HEK293 (cell line): ENCODE results near the gene PLPP7.

ENCODE experiments used
- CTCF ChIA-PET: fragments of 350-600 bp; formaldehyde crosslinking; extraction: SDS; loops from one replicate; lab custom pipeline; 2021; ENCODE audit warnings: antibody characterized with exemption; lab: Yijun Ruan, JAX
- POLR2A ChIA-PET: fragments of 300-600 bp; formaldehyde crosslinking; extraction: SDS; loops from one replicate; lab custom pipeline; 2020; ENCODE audit warnings: antibody characterized with exemption, inconsistent platforms; lab: Yijun Ruan, JAX
- H3K27ac ChIP-seq: fragments of 200-500 bp; sonication (Bioruptor generic); 2 replicates; pipeline ENCODE4 v1.5.1; 2014; ENCODE audit warnings: low read depth, low read length, control low read depth, inconsistent platforms; ENCODE audit errors: extremely low read depth
- H3K36me3 ChIP-seq, 2 experiments: fragments of 200-500 bp in 1 of 2; sonication (Bioruptor generic) in 1 of 2; 1 replicate in 1 of 2; 2 replicates in 1 of 2; pipeline ENCODE4 v1.5.1; 2014 to 2017; ENCODE audit warnings: inconsistent platforms in 2 of 2, low read length in 2 of 2; ENCODE audit not compliant: control insufficient read depth in 2 of 2, insufficient read depth in 1 of 2
- H3K4me1 ChIP-seq: fragments of 200-500 bp; sonication (Bioruptor generic); 2 replicates; pipeline ENCODE4 v1.5.1; 2014; ENCODE audit warnings: mild to moderate bottlenecking, low read length, inconsistent platforms; ENCODE audit not compliant: control insufficient read depth, insufficient read depth
- H3K4me3 ChIP-seq: 2 replicates; pipeline ENCODE4 v1.5.1; 2011; ENCODE audit warnings: low read depth, mild to moderate bottlenecking, control low read depth, low read length, moderate library complexity
- H3K9me3 ChIP-seq: fragments of 200-500 bp; sonication (Bioruptor generic); 2 replicates; pipeline ENCODE4 v1.5.1; 2014; ENCODE audit warnings: low read depth, low read length, inconsistent platforms; ENCODE audit not compliant: control insufficient read depth, insufficient read depth
- GFI1B ChIP-seq: fragments of 450-650 bp; formaldehyde crosslinking; IDR thresholded peaks from 2 replicates; pipeline ENCODE4 v1.5.1; 2016; ENCODE audit warnings: missing biosample characterization, missing genetic modification characterization
- ZNF140 ChIP-seq: fragments of 450-650 bp; formaldehyde crosslinking; IDR thresholded peaks from 2 replicates; pipeline ENCODE4 v1.5.1; 2016; ENCODE audit warnings: missing biosample characterization, missing genetic modification characterization
- ZNF324 ChIP-seq: fragments of 450-650 bp; formaldehyde crosslinking; IDR thresholded peaks from 2 replicates; pipeline ENCODE4 v1.5.1; 2016; ENCODE audit warnings: missing biosample characterization, missing genetic modification characterization
- ZNF654 ChIP-seq: fragments of 450-650 bp; formaldehyde crosslinking; IDR thresholded peaks from 2 replicates; pipeline ENCODE4 v1.5.1; 2016; ENCODE audit warnings: low read depth, missing biosample characterization, missing genetic modification characterization
- TF ChIP-seq, protein P1 (sequence below): fragments of 450-650 bp; formaldehyde crosslinking; IDR thresholded peaks from 2 replicates; pipeline ENCODE4 v1.5.1; 2016; ENCODE audit warnings: missing biosample characterization, missing genetic modification characterization

The PLPP7 gene

DNA sequence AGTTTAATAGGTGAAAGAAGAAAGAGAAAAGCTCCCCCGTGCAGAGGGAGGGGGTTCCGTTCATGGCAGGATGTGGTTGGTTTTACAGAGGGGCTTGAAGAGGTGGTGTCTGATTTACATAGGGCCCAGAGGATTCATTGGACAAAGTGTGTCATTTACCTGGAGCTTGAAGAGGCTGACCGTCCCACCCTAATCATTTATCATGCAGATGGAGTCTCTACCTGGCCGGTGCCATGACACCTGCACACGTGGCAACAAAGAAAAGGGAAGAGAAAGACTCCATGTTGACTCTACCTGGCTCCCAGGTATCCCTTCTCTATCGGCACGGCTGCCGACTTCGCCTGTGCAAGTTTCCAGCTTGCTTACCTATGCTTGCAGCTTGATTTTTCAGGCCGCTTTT lies 69.0 kb downstream of the PLPP7 start:
- Histone ChIP-seq H3K4me3 (no peak overlapping the region), H3K4me1 (no peaks in the 10 kb centered on the region), H3K36me3 (no peaks in the 10 kb centered on the region), H3K9me3 (no peaks in the 10 kb centered on the region), H3K27ac (no peak overlapping the region)
- TF ChIP-seq ZNF324 (tag by site-specific recombination) = no peak
- TF ChIP-seq GFI1B (tag by site-specific recombination) = no peak
- no peak for TF ChIP-seq ZNF654 (tag by site-specific recombination)
- TF ChIP-seq ZNF140 (tag by site-specific recombination) = no peak
- TF ChIP-seq, protein P1, sequence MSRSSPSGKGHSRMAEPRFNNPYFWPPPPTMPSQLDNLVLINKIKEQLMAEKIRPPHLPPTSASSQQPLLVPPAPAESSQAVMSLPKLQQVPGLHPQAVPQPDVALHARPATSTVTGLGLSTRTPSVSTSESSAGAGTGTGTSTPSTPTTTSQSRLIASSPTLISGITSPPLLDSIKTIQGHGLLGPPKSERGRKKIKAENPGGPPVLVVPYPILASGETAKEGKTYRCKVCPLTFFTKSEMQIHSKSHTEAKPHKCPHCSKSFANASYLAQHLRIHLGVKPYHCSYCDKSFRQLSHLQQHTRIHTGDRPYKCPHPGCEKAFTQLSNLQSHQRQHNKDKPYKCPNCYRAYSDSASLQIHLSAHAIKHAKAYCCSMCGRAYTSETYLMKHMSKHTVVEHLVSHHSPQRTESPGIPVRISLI = no peak
- ChIA-PET POLR2A (interaction anchor here (1.2 kb wide), 1 partner anchor 15 kb away, joined by 4 read pairs; no protein-coding TSS in a partner anchor), CTCF (interaction anchor here (0.6 to 2.7 kb wide), 3 partner anchors 9 to 18 kb away, joined by 3 to 20 read pairs (median 4); no protein-coding TSS in a partner anchor)
